ENCODE data around the gene TNFRSF14. TPM values are rescaled to one million over a fixed set of nuclear protein-coding genes. Genes with fewer than 3 reads are reported as not detected.
A peak's percentile ranks its signal among the peaks of the same experiment; 100 is the strongest.

The TNFRSF14 gene
- total RNA-seq, 2 donors from 2014 or later = 93.2 to 118 TPM

GRCh38 chr1:2591233-2591580 lies 35.0 kb downstream of the TNFRSF14 start:
- no peak overlapping the region for H3K27ac Mint-ChIP-seq

GRCh38 chr1:2591581-2592261 lies 35.5 kb downstream of the TNFRSF14 start:
- H3K9me3 Mint-ChIP-seq = no peaks in the 10 kb centered on the region
- DNase-seq (ENCODE audit: low spot score) (peak; percentile 49), ATAC-seq (no peak)
- H3K27ac Mint-ChIP-seq = no peak overlapping the region
- peaks cover 0 to 7% of the 10 kb centered on the region in 2 donors for H3K4me1 Mint-ChIP-seq (ENCODE audit: low read depth in 2 of 2)
- H3K27me3 Mint-ChIP-seq = no peaks in the 10 kb centered on the region
- no peaks in the 10 kb centered on the region for H3K36me3 Mint-ChIP-seq
- no peak overlapping the region for H3K4me3 Mint-ChIP-seq

More at GRCh38 chr1:2591233-2591580, 35.0 kb downstream of the TNFRSF14 start:
- Mint-ChIP-seq H3K4me1 (ENCODE audit: low read depth in 2 of 2) (peaks cover 0 to 7% of the 10 kb centered on the region in 2 donors), H3K9me3 (no peaks in the 10 kb centered on the region), H3K27me3 (no peaks in the 10 kb centered on the region), H3K36me3 (no peaks in the 10 kb centered on the region), H3K4me3 (no peak overlapping the region)
- ATAC-seq = no peak
- DNase-seq (ENCODE audit: low spot score) = peak; percentile 0

DNA sequence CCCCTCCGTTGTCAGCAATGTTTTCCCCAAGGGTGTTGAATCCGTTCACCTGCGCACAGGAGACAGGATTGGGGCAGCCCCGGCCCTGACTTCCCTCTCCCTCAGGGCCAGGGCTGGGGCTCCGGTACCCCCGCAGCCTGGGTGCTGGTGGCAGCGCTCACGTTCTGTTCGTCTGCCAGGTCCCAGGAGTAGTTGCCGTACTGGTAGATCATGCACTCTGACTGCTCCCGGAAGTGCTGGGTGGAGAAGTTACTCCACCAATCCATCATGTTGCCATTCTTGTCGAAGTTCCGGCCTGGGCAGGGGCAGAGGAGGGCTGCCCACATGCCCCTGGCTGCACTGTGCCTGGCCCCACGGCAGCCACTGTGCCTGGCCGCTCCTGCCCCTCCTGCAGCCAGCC lies 36.5 kb downstream of the TNFRSF14 start:
- peaks cover 0 to 6% of the 10 kb centered on the region in 2 donors for H3K4me1 Mint-ChIP-seq (ENCODE audit: low read depth in 2 of 2)
- ATAC-seq (no peak), DNase-seq (ENCODE audit: low spot score) (peak; percentile 49)
- no peak overlapping the region for H3K4me3 Mint-ChIP-seq
- H3K27ac Mint-ChIP-seq = no peak overlapping the region
- no peaks in the 10 kb centered on the region for H3K9me3 Mint-ChIP-seq
- H3K36me3 Mint-ChIP-seq = no peaks in the 10 kb centered on the region
- H3K27me3 Mint-ChIP-seq = no peaks in the 10 kb centered on the region

GRCh38 chr1:2593251-2593878 lies 37.2 kb downstream of the TNFRSF14 start:
- no peaks in the 10 kb centered on the region for H3K9me3 Mint-ChIP-seq
- no peak overlapping the region for H3K4me3 Mint-ChIP-seq
- DNase-seq (ENCODE audit: low spot score) (peak; percentile 44), ATAC-seq (no peak)
- H3K27me3 Mint-ChIP-seq = no peaks in the 10 kb centered on the region
- peaks cover 0 to 10% of the 10 kb centered on the region in 2 donors for H3K4me1 Mint-ChIP-seq (ENCODE audit: low read depth in 2 of 2)
- no peak overlapping the region for H3K27ac Mint-ChIP-seq
- H3K36me3 Mint-ChIP-seq = no peaks in the 10 kb centered on the region

GRCh38 chr1:2594001-2594640 lies 38.0 kb downstream of the TNFRSF14 start:
- no peak overlapping the region for H3K27ac Mint-ChIP-seq
- ATAC-seq (no peak), DNase-seq (ENCODE audit: low spot score) (peak; percentile 57)
- H3K4me3 Mint-ChIP-seq = no peak overlapping the region
- peaks cover 0 to 10% of the 10 kb centered on the region in 2 donors for H3K4me1 Mint-ChIP-seq (ENCODE audit: low read depth in 2 of 2)
- H3K27me3 Mint-ChIP-seq = no peaks in the 10 kb centered on the region
- H3K36me3 Mint-ChIP-seq = no peaks in the 10 kb centered on the region
- no peaks in the 10 kb centered on the region for H3K9me3 Mint-ChIP-seq

DNA sequence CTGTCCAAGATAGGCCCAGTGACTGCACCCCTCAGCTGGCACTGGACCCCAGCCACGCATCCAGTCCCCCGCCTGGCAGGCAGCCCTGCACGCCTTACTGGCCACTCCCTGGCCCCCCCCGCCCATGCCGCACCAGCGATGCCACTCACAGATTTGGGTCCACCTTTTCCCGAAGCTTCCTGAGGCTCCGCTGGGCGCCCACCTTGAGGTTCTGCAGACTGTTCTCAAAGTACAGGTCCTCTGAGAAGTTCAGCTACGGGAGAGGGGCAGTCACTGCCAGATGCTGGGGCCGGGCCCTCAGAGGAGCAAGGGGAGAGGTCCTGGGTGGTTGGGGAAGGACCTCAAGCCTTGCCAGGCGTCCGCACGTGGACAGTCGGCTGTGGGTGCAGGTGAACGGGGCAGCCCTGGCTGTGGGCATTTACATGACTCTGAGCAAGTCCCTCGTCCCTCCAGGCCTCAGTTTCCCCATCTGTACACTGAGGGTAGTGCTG lies 38.5 kb downstream of the TNFRSF14 start:
- DNase-seq (ENCODE audit: low spot score) (peak; percentile 53), ATAC-seq (no peak)
- H3K9me3 Mint-ChIP-seq = no peaks in the 10 kb centered on the region
- peaks cover 0 to 10% of the 10 kb centered on the region in 2 donors for H3K4me1 Mint-ChIP-seq (ENCODE audit: low read depth in 2 of 2)
- no peak overlapping the region for H3K27ac Mint-ChIP-seq
- no peaks in the 10 kb centered on the region for H3K36me3 Mint-ChIP-seq
- H3K27me3 Mint-ChIP-seq = no peaks in the 10 kb centered on the region
- H3K4me3 Mint-ChIP-seq = no peak overlapping the region

GRCh38 chr1:2595261-2595811 lies 39.2 kb downstream of the TNFRSF14 start:
- Mint-ChIP-seq H3K27ac (no peak overlapping the region), H3K4me1 (ENCODE audit: low read depth in 2 of 2) (peaks cover 0 to 10% of the 10 kb centered on the region in 2 donors), H3K36me3 (no peaks in the 10 kb centered on the region), H3K27me3 (no peaks in the 10 kb centered on the region), H3K9me3 (no peaks in the 10 kb centered on the region), H3K4me3 (no peak overlapping the region)
- peak; percentile 59 for DNase-seq (ENCODE audit: low spot score)
- ATAC-seq = no peak

DNA sequence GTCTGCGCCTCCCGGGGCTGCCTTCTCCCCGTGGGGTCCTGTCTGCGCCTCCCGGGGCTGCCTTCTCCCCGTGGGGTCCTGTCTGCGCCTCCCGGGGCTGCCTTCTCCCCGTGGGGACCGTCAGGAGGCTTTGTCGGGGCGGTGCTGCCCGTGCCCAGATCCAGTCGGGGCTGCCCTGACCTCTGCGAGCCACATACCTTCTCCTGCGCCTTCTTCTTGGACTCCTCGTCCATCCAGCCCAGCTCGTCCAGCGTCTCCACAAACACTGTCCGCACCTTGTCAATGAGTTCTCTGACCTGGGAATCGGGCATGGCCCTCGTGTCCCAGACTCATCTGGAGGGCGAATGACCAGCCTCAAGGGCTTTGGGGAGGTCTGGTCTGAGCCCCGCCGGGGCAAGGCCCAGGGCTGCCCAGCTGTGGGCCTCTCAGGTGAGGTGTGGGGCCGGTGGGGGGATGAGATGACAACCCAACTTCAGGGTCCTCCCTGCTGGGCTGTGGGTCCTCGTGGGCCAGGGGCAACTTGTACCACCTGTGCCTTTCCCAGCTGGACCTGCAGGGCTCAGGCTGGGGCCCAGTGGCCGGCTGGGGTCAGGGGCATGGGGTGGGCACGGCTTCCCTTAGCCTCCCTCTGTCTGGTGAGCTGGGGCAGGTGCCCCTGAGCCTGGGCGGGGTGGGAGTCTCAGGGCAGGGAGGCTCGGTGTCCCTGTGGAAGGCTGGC lies 39.8 kb downstream of the TNFRSF14 start:
- ATAC-seq (no peak), DNase-seq (ENCODE audit: low spot score) (peak; percentile 54)
- no peak overlapping the region for H3K4me3 Mint-ChIP-seq
- H3K27me3 Mint-ChIP-seq = no peaks in the 10 kb centered on the region
- no peaks in the 10 kb centered on the region for H3K36me3 Mint-ChIP-seq
- H3K4me1 Mint-ChIP-seq (ENCODE audit: low read depth in 2 of 2) = peaks cover 0 to 10% of the 10 kb centered on the region in 2 donors
- H3K27ac Mint-ChIP-seq = no peak overlapping the region
- no peaks in the 10 kb centered on the region for H3K9me3 Mint-ChIP-seq

- Mint-ChIP-seq H3K4me3 (no peak overlapping the region), H3K9me3 (no peaks in the 10 kb centered on the region), H3K27me3 (no peaks in the 10 kb centered on the region), H3K27ac (no peak overlapping the region), H3K4me1 (ENCODE audit: low read depth in 2 of 2) (peaks cover 0 to 10% of the 10 kb centered on the region in 2 donors), H3K36me3 (no peaks in the 10 kb centered on the region)
- DNase-seq (ENCODE audit: low spot score) (peak; percentile 39), ATAC-seq (no peak)
These were observed 40.6 kb downstream of the TNFRSF14 start for GRCh38 chr1:2596530-2597333.

DNA sequence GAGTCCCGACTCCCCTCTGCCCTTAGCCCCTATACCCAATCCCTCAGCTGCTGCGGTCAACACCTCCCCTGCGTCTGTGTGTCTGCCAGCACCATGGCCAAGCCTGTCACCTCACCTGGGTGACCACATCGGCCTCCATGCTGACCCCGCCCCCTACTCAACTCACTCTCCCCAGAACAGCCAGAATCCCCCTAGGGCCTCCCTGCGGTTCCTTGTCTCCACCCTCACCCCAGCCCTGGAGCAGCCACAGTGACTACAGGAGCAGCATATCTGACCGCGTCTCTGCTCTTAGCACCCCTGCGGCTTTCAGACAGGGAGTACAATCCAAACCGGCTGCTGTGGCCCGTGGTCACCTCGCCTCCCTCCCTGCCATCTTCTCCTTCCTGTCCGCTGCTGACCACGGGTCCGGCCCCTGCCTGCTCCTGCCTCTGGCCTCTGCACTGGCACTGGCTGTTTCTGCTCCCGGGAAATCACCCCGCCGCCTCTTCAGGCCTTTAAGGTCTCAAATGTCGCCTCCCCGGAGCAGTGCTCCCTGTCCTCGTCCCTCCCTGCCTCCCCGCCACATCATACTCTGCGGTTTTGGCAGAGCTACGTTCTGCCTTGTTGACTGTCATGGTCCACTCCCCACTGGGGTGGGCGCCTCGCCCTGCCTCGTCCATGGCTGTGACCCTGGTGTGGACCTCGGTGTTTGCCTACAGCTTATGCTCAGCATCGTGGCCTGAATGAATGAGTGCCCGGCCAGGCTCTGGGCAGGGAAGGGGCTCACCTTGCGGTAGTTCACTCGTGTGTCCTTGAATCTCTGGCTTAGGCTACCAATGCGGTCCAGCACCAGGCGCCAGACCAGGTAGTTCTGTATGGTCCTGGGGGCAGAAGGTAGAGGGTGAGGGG lies 41.5 kb downstream of the TNFRSF14 start:
- ATAC-seq (no peak), DNase-seq (ENCODE audit: low spot score) (peak; percentile 54)
- peaks cover 0 to 7% of the 10 kb centered on the region in 2 donors for H3K27me3 Mint-ChIP-seq
- no peaks in the 10 kb centered on the region for H3K9me3 Mint-ChIP-seq
- H3K36me3 Mint-ChIP-seq = no peaks in the 10 kb centered on the region
- no peak overlapping the region for H3K27ac Mint-ChIP-seq
- peaks cover 0 to 9% of the 10 kb centered on the region in 2 donors for H3K4me1 Mint-ChIP-seq (ENCODE audit: low read depth in 2 of 2)
- no peak overlapping the region for H3K4me3 Mint-ChIP-seq

- Mint-ChIP-seq H3K27me3 (peaks cover 0 to 7% of the 10 kb centered on the region in 2 donors), H3K27ac (no peak overlapping the region), H3K36me3 (no peaks in the 10 kb centered on the region), H3K9me3 (no peaks in the 10 kb centered on the region), H3K4me1 (ENCODE audit: low read depth in 2 of 2) (peaks cover 0 to 6% of the 10 kb centered on the region in 2 donors), H3K4me3 (no peak overlapping the region)
- ATAC-seq = no peak
- no peak for DNase-seq (ENCODE audit: low spot score)
These were observed 42.3 kb downstream of the TNFRSF14 start for GRCh38 chr1:2598329-2598931.
